GM12878 (cell line): ENCODE results near the gene CCNL2.

Experiments
- BCL11A ChIP-seq: IDR thresholded peaks from 2 replicates; pipeline ENCODE4 v1.6.1; 2011; ENCODE audit warnings: low read depth, low read length
- BRCA1 ChIP-seq: IDR thresholded peaks from 2 replicates; pipeline ENCODE4 v1.6.1; 2011; ENCODE audit warnings: low read depth, low read length, improper control_type of control experiment
- EZH2 ChIP-seq: IDR thresholded peaks from 2 replicates; pipeline ENCODE4 v1.6.1; 2012; ENCODE audit warnings: low read depth, mild to moderate bottlenecking, control low read depth, inconsistent platforms, low read length, borderline replicate concordance; ENCODE audit not compliant: control insufficient read depth
- FOXM1 ChIP-seq: IDR thresholded peaks from 2 replicates; pipeline ENCODE4 v1.6.1; 2012; ENCODE audit warnings: low read depth, mild to moderate bottlenecking, inconsistent platforms, low read length, moderate library complexity
- HDAC2 ChIP-seq: fragments of 200-600 bp; sonication (generic); IDR thresholded peaks from 2 replicates; pipeline ENCODE4 v1.6.1; 2017
- NFYB ChIP-seq: IDR thresholded peaks from 2 replicates; pipeline ENCODE4 v1.6.1; 2011; ENCODE audit warnings: low read depth, mild to moderate bottlenecking, low read length, improper control_type of control experiment, moderate library complexity; ENCODE audit not compliant: insufficient read depth
- RBBP5 ChIP-seq: fragments of 200-600 bp; sonication (generic); conservative IDR thresholded peaks from 2 replicates; pipeline ENCODE4 v1.6.1; 2016
- TF ChIP-seq, protein P1 (sequence below), 3 experiments: IDR thresholded peaks in 2 of 3; conservative IDR thresholded peaks in 1 of 3; 2 replicates each; pipeline ENCODE4 v1.5.1; 2011; ENCODE audit warnings: low read depth in 3 of 3, low read length in 3 of 3, mild to moderate bottlenecking in 3 of 3, control low read depth in 2 of 3, moderate library complexity in 2 of 3, inconsistent platforms in 1 of 3, mixed read lengths in 1 of 3; ENCODE audit not compliant: control insufficient read depth in 2 of 3, insufficient read depth in 1 of 3; ENCODE audit errors: extremely low read depth in 1 of 3
- TF ChIP-seq, protein P2 (sequence below): IDR thresholded peaks from 2 replicates; pipeline ENCODE4 v1.6.1; 2011; ENCODE audit warnings: mild to moderate bottlenecking, low read depth, low read length, moderate library complexity; ENCODE audit not compliant: insufficient replicate concordance
- TF ChIP-seq, protein P3 (sequence below): IDR thresholded peaks from 2 replicates; pipeline ENCODE4 v1.6.1; 2011; ENCODE audit warnings: low read depth, low read length, improper control_type of control experiment, borderline replicate concordance

DNA sequence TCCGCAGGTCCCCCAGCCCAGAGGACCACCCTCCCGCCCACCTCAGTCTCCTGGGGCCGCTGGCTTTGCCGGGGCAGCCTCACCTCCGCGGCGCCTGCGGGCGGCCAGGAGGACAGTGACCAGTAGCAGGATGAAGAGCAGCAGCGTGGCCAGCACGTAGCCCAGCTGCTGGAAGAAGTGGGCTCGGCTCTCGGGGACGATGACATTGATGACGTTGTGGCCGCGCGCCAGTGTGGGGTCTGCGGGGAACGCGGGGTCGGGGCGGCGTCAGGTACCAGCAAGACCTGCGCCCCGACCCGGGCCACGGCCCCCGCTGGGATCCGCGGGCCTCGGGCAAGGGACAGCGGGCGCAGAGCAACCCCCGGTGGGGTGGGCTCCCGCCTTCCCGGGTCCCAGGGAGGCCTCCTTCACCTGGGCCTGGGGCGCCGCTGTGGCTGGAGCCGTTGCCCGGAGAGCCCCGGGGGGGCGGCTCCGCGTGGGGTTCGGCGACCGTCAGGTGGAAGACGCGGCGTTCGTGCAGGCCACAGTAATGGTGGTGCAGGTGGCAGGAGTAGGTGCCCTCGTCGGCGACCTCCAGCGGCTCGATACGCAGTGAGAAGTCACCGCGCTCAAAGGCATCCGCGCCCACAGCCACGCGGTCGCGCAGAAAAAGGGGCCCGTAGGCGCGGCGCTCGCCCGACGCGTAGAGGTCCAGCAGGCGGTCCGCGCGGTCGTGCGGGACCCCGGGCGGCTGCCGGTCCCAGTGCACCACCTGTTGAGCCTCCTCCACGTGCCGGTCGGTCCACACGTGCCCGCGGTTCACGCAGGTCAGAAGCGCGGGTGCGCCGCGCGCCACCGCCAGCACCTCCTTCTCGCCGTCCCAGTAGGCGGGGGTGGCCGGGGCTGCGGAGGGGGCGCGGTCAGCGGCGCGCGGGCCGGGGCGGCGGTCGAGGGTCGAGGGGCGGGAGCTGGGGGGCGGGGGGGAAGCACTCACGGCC is 44.6 kb downstream of the CCNL2 start:
- TF ChIP-seq BRCA1: no peak
- TF ChIP-seq BCL11A: no peak
- TF ChIP-seq, protein P1, sequence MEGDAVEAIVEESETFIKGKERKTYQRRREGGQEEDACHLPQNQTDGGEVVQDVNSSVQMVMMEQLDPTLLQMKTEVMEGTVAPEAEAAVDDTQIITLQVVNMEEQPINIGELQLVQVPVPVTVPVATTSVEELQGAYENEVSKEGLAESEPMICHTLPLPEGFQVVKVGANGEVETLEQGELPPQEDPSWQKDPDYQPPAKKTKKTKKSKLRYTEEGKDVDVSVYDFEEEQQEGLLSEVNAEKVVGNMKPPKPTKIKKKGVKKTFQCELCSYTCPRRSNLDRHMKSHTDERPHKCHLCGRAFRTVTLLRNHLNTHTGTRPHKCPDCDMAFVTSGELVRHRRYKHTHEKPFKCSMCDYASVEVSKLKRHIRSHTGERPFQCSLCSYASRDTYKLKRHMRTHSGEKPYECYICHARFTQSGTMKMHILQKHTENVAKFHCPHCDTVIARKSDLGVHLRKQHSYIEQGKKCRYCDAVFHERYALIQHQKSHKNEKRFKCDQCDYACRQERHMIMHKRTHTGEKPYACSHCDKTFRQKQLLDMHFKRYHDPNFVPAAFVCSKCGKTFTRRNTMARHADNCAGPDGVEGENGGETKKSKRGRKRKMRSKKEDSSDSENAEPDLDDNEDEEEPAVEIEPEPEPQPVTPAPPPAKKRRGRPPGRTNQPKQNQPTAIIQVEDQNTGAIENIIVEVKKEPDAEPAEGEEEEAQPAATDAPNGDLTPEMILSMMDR (IDR thresholded peaks at IDR 0.05 in 2 of 3, conservative IDR thresholded peaks at IDR 0.05 in 1 of 3; ENCODE audit: control insufficient read depth in 2 of 3, extremely low read depth in 1 of 3, insufficient read depth in 1 of 3, low read depth in 3 of 3, low read length in 3 of 3): no peak
- no peak for TF ChIP-seq RBBP5
- no peak for TF ChIP-seq NFYB
- TF ChIP-seq FOXM1: no peak
- TF ChIP-seq, protein P2, sequence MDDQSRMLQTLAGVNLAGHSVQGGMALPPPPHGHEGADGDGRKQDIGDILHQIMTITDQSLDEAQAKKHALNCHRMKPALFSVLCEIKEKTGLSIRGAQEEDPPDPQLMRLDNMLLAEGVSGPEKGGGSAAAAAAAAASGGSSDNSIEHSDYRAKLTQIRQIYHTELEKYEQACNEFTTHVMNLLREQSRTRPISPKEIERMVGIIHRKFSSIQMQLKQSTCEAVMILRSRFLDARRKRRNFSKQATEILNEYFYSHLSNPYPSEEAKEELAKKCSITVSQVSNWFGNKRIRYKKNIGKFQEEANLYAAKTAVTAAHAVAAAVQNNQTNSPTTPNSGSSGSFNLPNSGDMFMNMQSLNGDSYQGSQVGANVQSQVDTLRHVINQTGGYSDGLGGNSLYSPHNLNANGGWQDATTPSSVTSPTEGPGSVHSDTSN: no peak
- TF ChIP-seq HDAC2: no peak
- TF ChIP-seq, protein P3, sequence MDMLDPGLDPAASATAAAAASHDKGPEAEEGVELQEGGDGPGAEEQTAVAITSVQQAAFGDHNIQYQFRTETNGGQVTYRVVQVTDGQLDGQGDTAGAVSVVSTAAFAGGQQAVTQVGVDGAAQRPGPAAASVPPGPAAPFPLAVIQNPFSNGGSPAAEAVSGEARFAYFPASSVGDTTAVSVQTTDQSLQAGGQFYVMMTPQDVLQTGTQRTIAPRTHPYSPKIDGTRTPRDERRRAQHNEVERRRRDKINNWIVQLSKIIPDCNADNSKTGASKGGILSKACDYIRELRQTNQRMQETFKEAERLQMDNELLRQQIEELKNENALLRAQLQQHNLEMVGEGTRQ: no peak
- TF ChIP-seq EZH2: no peak
